ENCODE data around the gene ERMN. TPM values are rescaled to one million over a fixed set of nuclear protein-coding genes. Genes with fewer than 3 reads are reported as not detected.
A peak's percentile ranks its signal among the peaks of the same experiment; 100 is the strongest.

The ERMN gene
- total and polyA plus RNA-seq, 4 donors, result 0.51 to 1.6 (median 0.62) TPM

DNA sequence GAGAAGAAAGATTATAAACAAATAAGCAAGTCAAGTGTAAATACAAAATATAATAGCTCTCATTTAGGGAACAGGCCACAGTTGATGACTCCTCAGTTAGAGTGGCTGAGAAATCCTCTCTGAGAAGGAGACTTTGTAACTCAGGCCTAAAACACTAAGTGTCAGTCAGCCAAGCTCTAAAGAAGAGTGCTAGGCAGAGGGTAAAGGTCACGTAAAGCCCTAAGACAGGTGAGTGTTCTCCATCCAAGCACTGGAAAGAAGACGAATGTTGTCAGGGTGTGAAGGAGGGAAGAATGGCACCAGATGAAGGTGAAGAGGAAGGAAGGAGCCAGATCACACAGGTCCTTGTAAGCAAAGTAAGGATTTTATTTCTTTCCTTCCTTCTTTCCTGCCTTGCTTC is 24.3 kb downstream of the ERMN start:
- peaks cover 0 to 32% (median 11%) of the 10 kb centered on the region in 5 donors for H3K4me1 ChIP-seq (ENCODE audit: control insufficient read depth in 5 of 5, insufficient read depth in 5 of 5, low read length in 5 of 5)
- ATAC-seq (ENCODE audit: insufficient read depth, low FRiP score) (no peak), DNase-seq (no peak)
- H3K4me3 ChIP-seq, result no peak overlapping the region
- H3K27ac ChIP-seq (ENCODE audit: low read depth in 1 of 2, low read length in 1 of 2), result no peak overlapping the region
- H3K9ac ChIP-seq (ENCODE audit: insufficient read depth in 1 of 2, low read length in 2 of 2), result no peak overlapping the region
- no peaks in the 10 kb centered on the region for H3K9me3 ChIP-seq (ENCODE audit: control insufficient read depth in 4 of 4, insufficient read depth in 3 of 4, low read length in 3 of 4)
- no peaks in the 10 kb centered on the region for H3K27me3 ChIP-seq (ENCODE audit: control insufficient read depth in 3 of 3, insufficient read depth in 3 of 3, low read length in 2 of 3)
- TF ChIP-seq, protein P1, sequence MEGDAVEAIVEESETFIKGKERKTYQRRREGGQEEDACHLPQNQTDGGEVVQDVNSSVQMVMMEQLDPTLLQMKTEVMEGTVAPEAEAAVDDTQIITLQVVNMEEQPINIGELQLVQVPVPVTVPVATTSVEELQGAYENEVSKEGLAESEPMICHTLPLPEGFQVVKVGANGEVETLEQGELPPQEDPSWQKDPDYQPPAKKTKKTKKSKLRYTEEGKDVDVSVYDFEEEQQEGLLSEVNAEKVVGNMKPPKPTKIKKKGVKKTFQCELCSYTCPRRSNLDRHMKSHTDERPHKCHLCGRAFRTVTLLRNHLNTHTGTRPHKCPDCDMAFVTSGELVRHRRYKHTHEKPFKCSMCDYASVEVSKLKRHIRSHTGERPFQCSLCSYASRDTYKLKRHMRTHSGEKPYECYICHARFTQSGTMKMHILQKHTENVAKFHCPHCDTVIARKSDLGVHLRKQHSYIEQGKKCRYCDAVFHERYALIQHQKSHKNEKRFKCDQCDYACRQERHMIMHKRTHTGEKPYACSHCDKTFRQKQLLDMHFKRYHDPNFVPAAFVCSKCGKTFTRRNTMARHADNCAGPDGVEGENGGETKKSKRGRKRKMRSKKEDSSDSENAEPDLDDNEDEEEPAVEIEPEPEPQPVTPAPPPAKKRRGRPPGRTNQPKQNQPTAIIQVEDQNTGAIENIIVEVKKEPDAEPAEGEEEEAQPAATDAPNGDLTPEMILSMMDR (IDR thresholded peaks at IDR 0.05; ENCODE audit: control extremely low read depth, extremely low read depth), result no peak
- 73 to 80% methylated on average over 2 of the region's 2 CpGs for WGBS, 2 donors
- no peaks in the 10 kb centered on the region for H3K36me3 ChIP-seq (ENCODE audit: control insufficient read depth in 4 of 4, insufficient read depth in 4 of 4, low read length in 4 of 4)

DNA sequence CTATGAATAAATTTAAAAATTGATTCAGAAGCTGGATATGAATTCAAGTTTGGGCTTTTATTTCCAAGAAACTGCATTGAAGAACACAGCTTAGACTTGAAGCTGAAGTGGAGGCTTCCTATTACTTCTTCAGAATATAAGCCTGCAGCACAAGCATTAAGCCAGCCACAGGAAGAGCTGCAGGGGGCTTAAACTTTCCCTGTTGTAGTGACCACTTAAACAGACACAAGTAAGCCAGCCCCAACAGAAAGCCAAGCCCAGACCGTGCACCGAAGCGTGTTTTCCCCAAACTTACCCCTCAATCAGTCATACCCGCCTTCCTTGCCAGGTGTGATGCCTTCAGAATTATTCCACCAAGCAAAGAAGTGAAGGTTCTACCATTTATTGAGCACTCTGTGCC is 28.7 kb downstream of the ERMN start:
- Histone ChIP-seq H3K9ac (ENCODE audit: insufficient read depth in 1 of 2, low read length in 2 of 2) (no peak overlapping the region), H3K27ac (ENCODE audit: low read depth in 1 of 2, low read length in 1 of 2) (no peak overlapping the region), H3K27me3 (ENCODE audit: control insufficient read depth in 3 of 3, insufficient read depth in 3 of 3, low read length in 2 of 3) (no peaks in the 10 kb centered on the region), H3K36me3 (ENCODE audit: control insufficient read depth in 4 of 4, insufficient read depth in 4 of 4, low read length in 4 of 4) (no peaks in the 10 kb centered on the region), H3K4me1 (ENCODE audit: control insufficient read depth in 5 of 5, insufficient read depth in 5 of 5, low read length in 5 of 5) (peaks cover 0 to 35% (median 15%) of the 10 kb centered on the region in 5 donors), H3K9me3 (ENCODE audit: control insufficient read depth in 4 of 4, insufficient read depth in 3 of 4, low read length in 3 of 4) (no peaks in the 10 kb centered on the region), H3K4me3 (no peak overlapping the region)
- DNase-seq, result peak in 1 of 3 donors; percentile 49
- ATAC-seq (ENCODE audit: insufficient read depth, low FRiP score), result no peak
- TF ChIP-seq, protein P1 (IDR thresholded peaks at IDR 0.05; ENCODE audit: control extremely low read depth, extremely low read depth), result no peak
- WGBS, 2 donors, result 95 to 97% methylated on average over 4 of the region's 4 CpGs

DNA sequence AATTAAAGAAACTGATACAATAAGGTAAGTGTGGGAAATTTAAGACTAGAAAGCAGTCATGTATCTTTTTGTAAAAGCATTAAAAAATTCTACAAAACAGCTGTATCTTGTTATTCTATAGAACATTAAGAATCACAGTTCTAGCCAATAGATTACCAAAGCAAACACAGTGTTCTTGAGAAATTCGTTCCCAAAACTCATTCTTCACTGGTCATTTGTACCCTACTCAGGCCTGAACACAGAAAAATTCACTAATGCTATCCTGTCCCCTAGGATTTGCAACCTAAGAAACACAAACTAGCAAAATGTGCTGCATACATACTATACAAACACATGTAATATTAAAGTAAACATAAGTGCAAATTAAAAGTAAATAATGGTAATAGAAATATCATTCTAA is 29.1 kb downstream of the ERMN start:
- Histone ChIP-seq H3K4me3 (no peak overlapping the region), H3K9me3 (ENCODE audit: control insufficient read depth in 4 of 4, insufficient read depth in 3 of 4, low read length in 3 of 4) (no peaks in the 10 kb centered on the region), H3K27ac (ENCODE audit: low read depth in 1 of 2, low read length in 1 of 2) (no peak overlapping the region), H3K9ac (ENCODE audit: insufficient read depth in 1 of 2, low read length in 2 of 2) (no peak overlapping the region), H3K4me1 (ENCODE audit: control insufficient read depth in 5 of 5, insufficient read depth in 5 of 5, low read length in 5 of 5) (peaks cover 0 to 35% (median 15%) of the 10 kb centered on the region in 5 donors), H3K27me3 (ENCODE audit: control insufficient read depth in 3 of 3, insufficient read depth in 3 of 3, low read length in 2 of 3) (no peaks in the 10 kb centered on the region), H3K36me3 (ENCODE audit: control insufficient read depth in 4 of 4, insufficient read depth in 4 of 4, low read length in 4 of 4) (no peaks in the 10 kb centered on the region)
- TF ChIP-seq, protein P1 (IDR thresholded peaks at IDR 0.05; ENCODE audit: control extremely low read depth, extremely low read depth), result no peak
- 32 to 69% methylated on average over 1 of the region's 1 CpG for WGBS, 2 donors
- DNase-seq (peak in 2 of 3 donors; percentile 85 to 88), ATAC-seq (ENCODE audit: insufficient read depth, low FRiP score) (no peak)

- peaks cover 0 to 35% (median 15%) of the 10 kb centered on the region in 5 donors for H3K4me1 ChIP-seq (ENCODE audit: control insufficient read depth in 5 of 5, insufficient read depth in 5 of 5, low read length in 5 of 5)
- no peak overlapping the region for H3K9ac ChIP-seq (ENCODE audit: insufficient read depth in 1 of 2, low read length in 2 of 2)
- no peak overlapping the region for H3K4me3 ChIP-seq
- WGBS, 2 donors, result 93 to 94% methylated on average over 5 of the region's 5 CpGs
- H3K27ac ChIP-seq (ENCODE audit: low read depth in 1 of 2, low read length in 1 of 2), result no peak overlapping the region
- DNase-seq (no peak), ATAC-seq (ENCODE audit: insufficient read depth, low FRiP score) (no peak)
- TF ChIP-seq, protein P1 (IDR thresholded peaks at IDR 0.05; ENCODE audit: control extremely low read depth, extremely low read depth), result no peak
- H3K27me3 ChIP-seq (ENCODE audit: control insufficient read depth in 3 of 3, insufficient read depth in 3 of 3, low read length in 2 of 3), result no peaks in the 10 kb centered on the region
- H3K36me3 ChIP-seq (ENCODE audit: control insufficient read depth in 4 of 4, insufficient read depth in 4 of 4, low read length in 4 of 4), result no peaks in the 10 kb centered on the region
- no peaks in the 10 kb centered on the region for H3K9me3 ChIP-seq (ENCODE audit: control insufficient read depth in 4 of 4, insufficient read depth in 3 of 4, low read length in 3 of 4)
Measured at GRCh38 chr2:157292853-157293252, 32.8 kb downstream of the ERMN start.

Measured in lung (tissue), 12 donors.